Hematopoietic multipotent progenitor cell treated with erythropoietin and hydrocortisone succinate and interleukin-3 and kit ligand, for 15 days (in vitro differentiated cells): ENCODE measurements around the gene CMIP.
A peak's percentile ranks its signal among the peaks of the same experiment; 100 is the strongest.

ENCODE experiments used
- DNase-seq: peaks from one replicate; pipeline ENCODE4 v3.0.0-alpha.2; 2015; ENCODE audit warnings: low spot score

CMIP gene

GRCh38 chr16:81624760-81625543, 180.3 kb downstream of the CMIP start:
- peak; percentile 83 for DNase-seq

DNA sequence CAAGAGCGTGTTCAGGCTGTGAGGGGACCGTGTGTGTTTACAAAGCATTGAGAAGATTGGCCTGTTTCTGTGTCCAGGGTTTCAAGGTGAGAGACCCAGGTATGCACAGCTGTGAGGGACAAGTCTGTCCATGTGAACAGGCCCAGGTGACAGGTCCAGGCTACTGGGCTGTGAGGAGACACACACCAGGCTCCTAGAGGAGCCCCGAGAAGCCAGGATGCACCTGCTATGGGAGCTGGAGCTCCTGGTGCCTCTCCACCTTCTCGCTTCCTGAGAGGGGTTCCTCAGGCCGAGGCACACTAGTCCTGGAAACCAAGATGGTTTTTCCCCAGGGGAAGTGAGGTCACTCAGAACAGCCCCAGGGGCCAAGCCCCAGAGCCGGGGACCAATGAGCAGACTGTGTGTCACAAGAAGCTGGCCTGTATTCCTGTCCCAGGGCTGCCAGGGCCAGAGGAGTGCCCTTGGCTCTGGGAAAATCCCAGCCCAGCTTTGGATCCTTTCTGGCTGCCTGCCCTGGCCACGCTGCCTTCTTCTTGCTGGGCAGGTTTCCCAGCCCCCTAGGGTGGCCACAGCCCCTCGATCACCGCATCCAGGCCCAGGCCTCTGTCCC, 181.0 kb downstream of the CMIP start:
- DNase-seq, result peak; percentile 26

- no peak for DNase-seq
Observed at GRCh38 chr16:81626181-81626674, 181.6 kb downstream of the CMIP start.

- no peak for DNase-seq
Observed at GRCh38 chr16:81627024-81627423, 182.4 kb downstream of the CMIP start.

GRCh38 chr16:81627729-81628244, 183.2 kb downstream of the CMIP start:
- no peak for DNase-seq

DNA sequence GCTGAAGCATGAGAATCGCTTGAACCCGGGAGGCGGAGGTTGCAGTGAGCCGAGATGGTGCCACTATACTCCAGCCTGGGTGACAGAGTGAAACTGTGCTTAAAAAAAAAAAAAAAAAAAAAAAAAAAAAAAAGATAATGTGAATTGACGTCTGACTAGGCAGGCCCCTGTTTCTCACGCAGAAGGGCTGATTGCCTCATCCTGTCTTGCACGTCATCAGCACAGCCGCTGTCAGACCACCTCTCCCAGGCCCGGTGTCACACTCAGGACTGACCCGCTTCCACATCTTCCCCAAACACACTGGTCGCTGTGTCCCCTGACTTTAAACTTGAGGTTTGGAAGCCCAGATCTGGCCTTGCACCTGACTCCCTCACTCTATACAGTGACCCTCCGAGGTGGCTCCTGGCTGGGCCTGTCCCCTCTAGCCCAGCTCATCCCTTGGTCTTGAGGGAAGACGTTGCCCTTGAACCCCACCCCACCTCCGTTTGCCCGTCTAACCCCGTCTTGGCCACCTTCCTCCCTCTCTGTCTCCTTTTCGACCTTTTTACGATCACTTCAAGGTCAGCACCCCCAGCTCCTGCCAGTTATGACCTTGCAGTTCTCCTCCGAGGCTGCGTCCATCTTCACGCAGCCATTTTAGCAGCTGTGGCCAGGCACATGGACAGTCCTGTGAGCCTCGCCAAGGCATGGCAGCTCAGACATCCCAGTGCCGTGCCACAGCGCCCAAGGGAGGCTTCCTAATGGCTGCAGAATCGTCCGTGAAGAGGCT, 184.6 kb downstream of the CMIP start:
- DNase-seq, result no peak

DNA sequence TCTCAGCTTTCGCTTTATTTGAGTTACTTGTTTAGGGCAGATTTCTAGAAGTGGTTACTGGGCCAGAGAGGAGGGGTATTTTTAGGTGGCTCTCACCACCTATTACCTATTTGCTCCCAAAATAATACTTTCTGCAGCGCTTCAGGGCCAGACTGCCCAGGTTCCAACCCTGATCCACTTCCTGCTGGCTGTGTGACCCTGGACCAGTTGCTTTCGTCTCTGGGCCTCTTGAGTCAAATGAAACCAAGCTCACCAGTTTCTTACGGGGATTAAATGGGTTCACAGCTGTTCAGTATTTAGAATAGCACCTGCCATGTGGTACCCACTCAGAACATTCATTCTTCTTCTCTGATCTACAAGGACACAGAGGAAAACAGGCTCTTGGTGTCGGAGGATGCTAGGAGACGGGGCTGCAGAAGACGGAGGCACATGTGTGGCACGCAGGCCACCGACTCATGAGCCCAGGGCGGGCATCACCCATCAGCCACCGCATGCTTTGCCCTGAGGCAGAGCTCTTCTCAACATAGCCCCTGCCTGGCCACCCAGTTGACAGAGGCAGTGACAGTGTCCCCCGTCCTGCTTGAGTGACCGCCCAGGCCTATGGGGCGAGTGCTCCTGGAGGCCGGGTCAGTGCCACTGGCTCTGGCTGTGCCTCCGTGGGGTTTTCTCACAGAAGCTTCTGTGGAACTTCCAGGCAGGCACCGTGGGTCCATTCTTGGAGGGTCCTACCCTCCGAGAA, 185.5 kb downstream of the CMIP start:
- no peak for DNase-seq

DNA sequence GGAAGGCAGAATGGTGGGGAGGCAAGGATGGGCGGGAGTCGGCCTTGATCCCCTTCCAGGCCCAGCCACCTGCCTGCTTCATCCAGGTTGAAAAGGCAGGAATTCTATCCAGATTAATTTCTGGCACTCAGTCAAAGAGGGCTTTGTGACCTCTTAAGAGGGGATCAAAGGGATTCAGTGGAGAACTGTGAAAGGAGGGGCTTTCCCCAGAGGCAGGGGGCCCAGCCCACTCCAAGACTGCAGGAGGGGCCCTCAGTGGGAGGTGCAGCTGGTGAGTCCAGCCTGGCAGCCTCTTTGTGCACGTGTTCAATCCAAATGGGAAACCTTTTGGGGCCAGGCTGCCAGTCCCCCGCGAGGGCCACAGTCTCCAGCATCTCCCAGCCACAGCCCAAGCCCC, 186.0 kb downstream of the CMIP start:
- DNase-seq, result no peak

DNA sequence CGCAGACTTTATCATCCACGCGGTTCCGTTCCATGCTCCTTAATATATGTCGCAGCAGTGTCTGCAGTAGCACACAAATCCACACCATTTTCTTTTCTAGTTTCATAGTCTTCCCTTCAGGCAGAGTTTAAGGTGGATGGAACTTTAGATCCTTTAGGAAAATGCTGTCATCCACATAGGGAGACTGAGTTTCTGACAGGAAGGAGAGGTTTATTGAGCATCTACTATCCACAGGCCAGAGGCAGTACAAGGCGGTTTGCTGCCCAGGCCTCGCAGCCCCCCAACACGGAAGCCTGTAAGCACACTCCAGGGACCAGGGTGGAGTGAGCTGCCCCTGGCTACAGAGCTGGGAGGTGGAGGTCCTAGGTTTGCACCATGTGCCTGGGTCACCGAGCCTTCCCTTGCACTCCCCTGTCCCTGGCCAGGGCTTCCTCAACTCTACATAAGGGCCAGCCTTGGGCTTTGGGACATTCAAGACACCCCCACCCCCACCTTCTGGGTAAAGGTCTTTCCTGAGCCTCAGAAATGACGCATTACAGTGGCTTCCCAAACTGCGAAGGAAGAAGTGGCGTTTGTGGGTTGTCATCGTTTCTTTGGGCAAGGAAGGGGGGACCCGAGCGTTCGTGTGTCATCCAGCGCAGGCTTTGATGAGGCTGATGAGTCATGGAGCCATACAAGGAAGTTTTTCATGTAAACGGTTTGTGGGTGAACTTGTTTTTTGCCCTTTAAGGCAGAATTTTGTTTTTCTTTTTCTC, 188.0 kb downstream of the CMIP start:
- DNase-seq, result peak; percentile 71

DNA sequence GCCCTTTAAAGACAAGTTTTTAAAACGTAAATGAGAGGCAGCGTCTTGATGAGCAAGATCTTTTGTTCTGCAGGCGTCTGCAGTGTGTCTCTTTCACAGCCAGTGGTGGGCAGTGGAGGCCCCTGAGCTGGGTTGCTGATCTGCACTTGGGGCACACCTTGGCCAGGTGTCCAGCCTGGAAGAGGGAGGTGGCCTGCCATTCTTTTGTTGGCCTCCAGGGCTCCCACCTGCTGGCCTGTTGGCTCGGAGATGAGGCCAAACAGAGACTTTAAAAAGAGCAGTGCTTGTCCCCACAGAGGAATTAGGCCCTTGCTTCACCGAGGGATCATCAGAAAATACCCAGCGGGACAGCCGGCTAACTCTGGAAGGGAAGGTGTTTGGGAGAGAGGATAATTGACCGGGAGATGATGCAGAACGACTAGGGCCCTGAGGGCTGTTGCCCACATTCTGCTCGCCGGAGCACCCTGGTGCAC, 188.6 kb downstream of the CMIP start:
- DNase-seq, result no peak

DNA sequence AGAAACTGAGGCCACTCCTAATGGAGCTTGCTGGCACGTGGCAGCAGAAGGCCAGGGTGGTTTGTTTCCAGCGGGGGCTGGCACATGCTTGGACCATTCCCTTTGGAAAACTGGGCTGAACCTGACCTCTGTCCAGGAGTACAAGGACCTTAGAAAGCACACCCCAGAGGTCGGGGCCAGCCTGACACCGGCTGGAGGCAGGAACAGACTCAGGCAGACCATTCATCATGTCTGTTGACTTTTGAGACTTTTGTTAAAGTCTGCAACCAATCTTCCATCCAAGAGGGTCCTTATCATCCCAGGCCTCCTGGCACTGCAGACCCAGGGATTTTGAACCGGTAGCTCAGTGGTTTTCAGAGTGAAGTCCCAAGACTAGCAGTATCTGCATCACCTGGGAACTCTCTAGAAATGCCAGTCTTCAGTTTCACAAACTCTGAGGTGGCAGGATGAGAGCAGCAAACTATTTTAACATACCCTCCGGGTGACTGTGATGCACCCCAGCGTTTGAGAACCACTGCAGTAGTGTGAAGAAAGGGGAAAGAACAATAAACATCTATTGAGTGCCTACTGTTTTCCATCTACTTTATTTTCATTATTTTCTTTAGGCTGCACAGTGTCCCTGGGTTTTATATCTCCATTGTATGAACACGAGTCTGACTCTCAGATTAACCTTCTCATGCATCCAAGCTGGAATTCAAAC, 189.2 kb downstream of the CMIP start:
- DNase-seq, result no peak

DNA sequence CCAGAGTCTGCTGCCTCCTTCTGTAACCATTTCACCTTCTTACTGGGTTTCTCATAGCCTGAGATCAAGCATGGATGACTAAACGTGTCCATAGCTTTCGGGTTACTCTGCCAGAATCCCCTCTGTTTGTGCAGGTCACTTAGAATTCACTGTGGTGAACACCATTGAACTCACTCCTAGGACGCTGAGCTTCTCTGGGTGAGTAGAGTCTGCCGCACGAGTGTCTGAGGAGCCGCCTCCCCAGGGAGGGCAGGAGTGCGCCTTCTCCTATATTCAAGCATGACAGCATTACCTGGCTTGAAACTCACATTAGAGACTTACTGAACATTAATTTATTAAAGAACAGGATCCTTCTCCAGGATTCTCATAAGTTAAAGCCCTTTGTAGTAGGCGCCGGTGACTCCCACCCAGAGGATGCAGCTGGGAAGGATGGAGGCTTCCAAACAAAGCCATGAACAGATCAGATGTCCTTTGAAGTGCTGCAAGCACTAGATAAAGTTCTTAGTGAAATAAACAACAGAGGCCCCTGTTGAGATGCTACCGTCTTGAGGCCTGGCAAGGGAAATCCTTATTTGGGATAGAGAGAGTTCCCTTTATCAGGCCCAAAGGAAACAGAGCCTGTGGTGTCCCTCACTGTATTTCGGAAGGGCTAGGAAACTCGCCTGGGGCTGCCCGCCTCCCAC, 189.9 kb downstream of the CMIP start:
- DNase-seq, result peak; percentile 44

DNA sequence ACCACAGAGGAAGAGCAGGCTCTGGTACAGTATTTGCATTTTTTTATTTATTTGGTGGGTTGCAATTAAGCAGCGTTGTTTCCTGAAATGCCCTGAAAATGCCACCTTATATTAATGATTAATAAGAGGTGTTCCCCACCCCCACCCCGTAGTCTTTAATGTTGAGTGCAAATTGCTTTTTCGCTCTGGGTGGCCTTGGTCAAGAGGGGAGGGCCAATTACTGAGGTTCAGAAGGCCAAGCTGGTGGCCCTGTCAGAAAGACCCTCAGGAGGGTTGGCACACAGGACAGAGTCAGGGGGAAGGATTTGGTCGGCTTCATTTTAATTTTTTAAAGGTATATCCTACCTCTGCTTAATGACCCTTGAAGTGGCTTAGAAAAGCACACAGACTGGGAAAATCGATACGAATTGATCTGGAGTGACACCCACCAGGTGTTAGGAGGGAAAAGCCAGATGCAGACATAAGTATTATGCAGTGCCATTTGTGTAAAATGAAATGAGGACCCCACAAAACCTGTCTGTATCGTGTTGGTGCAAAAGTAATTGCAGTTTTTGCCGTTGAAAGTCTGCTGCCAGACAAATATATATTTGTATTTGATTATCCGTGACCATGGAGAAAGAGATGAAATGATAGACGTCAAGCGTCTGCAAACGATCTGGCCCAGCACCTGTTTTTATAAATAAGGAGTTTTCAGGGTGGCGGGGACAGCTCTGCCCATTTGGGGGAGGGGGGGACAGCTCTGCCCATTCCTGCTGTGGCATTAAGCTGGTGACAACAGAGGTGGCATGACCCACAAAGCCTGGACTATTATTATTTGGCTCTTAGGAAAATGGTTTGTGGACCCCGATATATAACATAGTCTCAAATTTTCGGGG, 190.7 kb downstream of the CMIP start:
- no peak for DNase-seq

DNA sequence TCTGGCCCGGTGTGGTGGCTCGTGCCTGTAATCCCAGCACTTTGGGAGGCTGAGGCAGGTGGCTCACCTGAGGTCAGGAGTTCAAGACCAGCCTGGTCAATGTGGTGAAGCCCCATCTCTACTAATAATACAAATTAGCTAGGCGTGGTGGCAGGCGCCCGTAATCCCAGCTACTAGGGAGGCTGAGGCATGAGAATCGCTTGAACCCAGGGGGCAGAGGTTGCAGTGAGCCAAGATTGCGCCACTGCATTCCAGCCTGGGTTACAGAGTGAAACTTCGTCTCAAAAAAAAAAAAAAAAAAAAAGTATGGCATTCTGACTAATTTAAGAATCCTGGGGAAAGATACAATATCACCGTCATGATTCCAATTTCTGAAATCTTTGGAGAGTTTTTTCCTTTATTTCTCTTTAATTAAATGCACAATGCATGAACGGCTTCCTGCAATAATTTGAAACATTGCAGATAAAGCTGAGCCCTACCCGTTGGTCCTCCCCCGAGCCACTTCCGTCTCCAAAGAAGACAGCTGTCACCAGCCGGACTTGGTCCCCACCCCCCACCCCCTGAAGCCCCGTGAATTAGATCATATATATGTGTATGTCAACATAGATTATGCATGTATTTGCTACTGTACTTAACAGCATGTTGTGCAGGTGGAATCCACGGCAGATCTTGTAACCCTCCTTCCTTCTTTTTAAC, 191.8 kb downstream of the CMIP start:
- no peak for DNase-seq

- no peak for DNase-seq
Observed at GRCh38 chr16:81637336-81638235, 193.0 kb downstream of the CMIP start.

- no peak for DNase-seq
Observed at GRCh38 chr16:81638286-81638945, 193.8 kb downstream of the CMIP start.

DNA sequence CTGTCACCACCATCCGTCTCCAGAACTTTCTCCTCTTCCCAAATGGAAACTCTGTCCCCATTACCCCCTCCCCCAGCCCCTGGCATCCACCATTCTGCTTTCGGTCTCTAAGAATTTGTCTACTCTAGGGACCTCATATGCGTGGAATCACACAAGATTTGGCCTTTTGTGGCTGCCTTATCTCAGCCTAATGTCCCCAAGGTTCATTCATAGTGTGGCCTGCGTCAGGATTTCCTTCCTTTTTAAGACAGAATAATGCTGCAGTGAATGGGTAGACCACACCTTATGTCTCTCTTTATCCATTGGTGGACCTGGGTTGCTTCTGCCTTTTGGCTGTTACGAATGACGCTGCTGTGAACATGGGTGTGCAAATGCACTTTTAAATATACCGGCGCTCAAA, 194.7 kb downstream of the CMIP start:
- DNase-seq, result no peak
